Panc1 (cell line): Measurements from ENCODE around the gene CAMK4. TPM values are rescaled to one million over a fixed set of nuclear protein-coding genes. Genes with fewer than 3 reads are reported as not detected.

Source experiments
- ATAC-seq: fragments of 200-7000 bp; cut with Tn5 transposase; 2 replicates; pipeline ENCODE4 v1.9.1; 2020; ENCODE audit warnings: mild to moderate bottlenecking, moderate library complexity
- BruUV-seq: library from RNA; stranded (reverse); fragments of 400-500 nt; replicated peaks from 2 replicates; lab custom pipeline; 2021; lab: Mats Ljungman, UMichigan
- CTCF ChIA-PET: fragments of 300-600 bp; sonication (Branson Sonifier 250); formaldehyde crosslinking; loops from one replicate; lab custom pipeline; 2022; ENCODE audit warnings: antibody characterized with exemption; lab: Charles Lee
- POLR2A ChIA-PET: fragments of 300-600 bp; sonication (Branson Sonifier 250); formaldehyde crosslinking; loops from one replicate; lab custom pipeline; 2022; ENCODE audit warnings: antibody characterized with exemption; lab: Charles Lee
- DNase-seq: peaks from one replicate; pipeline ENCODE4 v3.0.0-alpha.2; 2010; ENCODE audit warnings: low read depth, low spot score
- H3K27ac ChIP-seq: 2 replicates; pipeline ENCODE4 v1.5.1; 2011; ENCODE audit warnings: mild to moderate bottlenecking, low read length, inconsistent platforms
- H3K27me3 ChIP-seq: fragments of 200-500 bp; sonication (Bioruptor generic); 2 replicates; pipeline ENCODE4 v1.6.0; 2014; ENCODE audit warnings: low read length, inconsistent platforms; ENCODE audit not compliant: control insufficient read depth, insufficient read depth
- H3K36me3 ChIP-seq: fragments of 200-500 bp; sonication (Bioruptor generic); 2 replicates; pipeline ENCODE4 v1.5.1; 2014; ENCODE audit warnings: inconsistent platforms, mild to moderate bottlenecking, low read length, moderate library complexity; ENCODE audit not compliant: control insufficient read depth, insufficient read depth
- H3K4me1 ChIP-seq: 2 replicates; pipeline ENCODE4 v1.5.1; 2011; ENCODE audit warnings: inconsistent platforms, mild to moderate bottlenecking, low read length, moderate library complexity; ENCODE audit not compliant: control insufficient read depth, insufficient read depth
- H3K4me3 ChIP-seq, 2 experiments: 2 replicates each; pipeline ENCODE4 v1.5.1; 2011 to 2012; ENCODE audit warnings: low read depth in 2 of 2, low read length in 2 of 2, mild to moderate bottlenecking in 2 of 2, inconsistent platforms in 1 of 2, moderate library complexity in 1 of 2
- H3K9me3 ChIP-seq: fragments of 200-500 bp; sonication (Bioruptor generic); 2 replicates; pipeline ENCODE4 v1.5.1; 2014; ENCODE audit warnings: low read depth, mild to moderate bottlenecking, inconsistent platforms, low read length, moderate library complexity; ENCODE audit not compliant: control insufficient read depth, insufficient read depth
- POLR2AphosphoS5 ChIP-seq: IDR thresholded peaks from 2 replicates; pipeline ENCODE4 v1.6.1; 2012; ENCODE audit warnings: mild to moderate bottlenecking, low read depth, low read length, moderate library complexity
- SIN3A ChIP-seq: IDR thresholded peaks from 2 replicates; pipeline ENCODE4 v1.6.1; 2012; ENCODE audit warnings: low read depth, mild to moderate bottlenecking, low read length, moderate library complexity, borderline replicate concordance; ENCODE audit not compliant: insufficient read depth
- TCF7L2 ChIP-seq: IDR thresholded peaks from 2 replicates; pipeline ENCODE4 v1.6.1; 2011; ENCODE audit warnings: mild to moderate bottlenecking, low read depth, low read length, inconsistent platforms
- in situ Hi-C: cut with HindIII; loops from 2 replicates; pipeline ENCODE4 v1.10.0; 2016; ENCODE audit warnings: low sequenced_read_pairs, low pct_unique_long_range_greater_than_20kb
- intact Hi-C: fragments of 100-400 bp; cut with micrococcal nuclease; formaldehyde crosslinking; loops from one replicate; pipeline ENCODE4 v1.10.0; 2022; ENCODE audit not compliant: unreplicated experiment
- total RNA-seq: library from RNA; stranded (reverse); gene quantifications from one replicate; pipeline ENCODE4 v1.2.1, GENCODE V29; 2021; ENCODE audit not compliant: unreplicated experiment
- TF ChIP-seq, protein P1 (sequence below), 2 experiments: IDR thresholded peaks; 2 replicates each; pipeline ENCODE4 v1.6.1; 2011 to 2012; ENCODE audit warnings: low read depth in 2 of 2, control low read depth in 1 of 2, low read length in 1 of 2, mild to moderate bottlenecking in 1 of 2, moderate library complexity in 1 of 2; ENCODE audit not compliant: insufficient read depth in 1 of 2
- TF ChIP-seq, protein P2 (sequence below): fragments of 450-650 bp; IDR thresholded peaks from 2 replicates; pipeline ENCODE4 v1.5.1; 2017; ENCODE audit warnings: mild to moderate bottlenecking

CAMK4 gene
- total RNA-seq, 1 experiment from 2014 or later: 0.39 TPM

- Histone ChIP-seq H3K4me1 (no peaks in the 10 kb centered on the region), H3K9me3 (no peaks in the 10 kb centered on the region), H3K36me3 (no peaks in the 10 kb centered on the region), H3K4me3 (no peak overlapping the region), H3K27me3 (no peaks in the 10 kb centered on the region), H3K27ac (no peak overlapping the region)
- no peak for ATAC-seq
- no peak for DNase-seq
- ChIA-PET POLR2A (no interaction called here), CTCF (no interaction called here)
- in situ Hi-C loops: no loop called here
- intact Hi-C loops: no loop called here
- TF ChIP-seq POLR2AphosphoS5 (no peak), TCF7L2 (no peak), SIN3A (no peak)
- TF ChIP-seq, protein P1, sequence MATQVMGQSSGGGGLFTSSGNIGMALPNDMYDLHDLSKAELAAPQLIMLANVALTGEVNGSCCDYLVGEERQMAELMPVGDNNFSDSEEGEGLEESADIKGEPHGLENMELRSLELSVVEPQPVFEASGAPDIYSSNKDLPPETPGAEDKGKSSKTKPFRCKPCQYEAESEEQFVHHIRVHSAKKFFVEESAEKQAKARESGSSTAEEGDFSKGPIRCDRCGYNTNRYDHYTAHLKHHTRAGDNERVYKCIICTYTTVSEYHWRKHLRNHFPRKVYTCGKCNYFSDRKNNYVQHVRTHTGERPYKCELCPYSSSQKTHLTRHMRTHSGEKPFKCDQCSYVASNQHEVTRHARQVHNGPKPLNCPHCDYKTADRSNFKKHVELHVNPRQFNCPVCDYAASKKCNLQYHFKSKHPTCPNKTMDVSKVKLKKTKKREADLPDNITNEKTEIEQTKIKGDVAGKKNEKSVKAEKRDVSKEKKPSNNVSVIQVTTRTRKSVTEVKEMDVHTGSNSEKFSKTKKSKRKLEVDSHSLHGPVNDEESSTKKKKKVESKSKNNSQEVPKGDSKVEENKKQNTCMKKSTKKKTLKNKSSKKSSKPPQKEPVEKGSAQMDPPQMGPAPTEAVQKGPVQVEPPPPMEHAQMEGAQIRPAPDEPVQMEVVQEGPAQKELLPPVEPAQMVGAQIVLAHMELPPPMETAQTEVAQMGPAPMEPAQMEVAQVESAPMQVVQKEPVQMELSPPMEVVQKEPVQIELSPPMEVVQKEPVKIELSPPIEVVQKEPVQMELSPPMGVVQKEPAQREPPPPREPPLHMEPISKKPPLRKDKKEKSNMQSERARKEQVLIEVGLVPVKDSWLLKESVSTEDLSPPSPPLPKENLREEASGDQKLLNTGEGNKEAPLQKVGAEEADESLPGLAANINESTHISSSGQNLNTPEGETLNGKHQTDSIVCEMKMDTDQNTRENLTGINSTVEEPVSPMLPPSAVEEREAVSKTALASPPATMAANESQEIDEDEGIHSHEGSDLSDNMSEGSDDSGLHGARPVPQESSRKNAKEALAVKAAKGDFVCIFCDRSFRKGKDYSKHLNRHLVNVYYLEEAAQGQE (IDR thresholded peaks at IDR 0.05; ENCODE audit: insufficient read depth in 1 of 2, low read depth in 2 of 2, low read length in 1 of 2): no peak
- no TSS peak for BruUV-seq
Measured at GRCh38 chr5:111434800-111435199, 210.6 kb downstream of the CAMK4 start.

GRCh38 chr5:111439473-111440075 lies 215.4 kb downstream of the CAMK4 start:
- POLR2A ChIA-PET: no interaction called here
- BruUV-seq: no TSS peak
- ATAC-seq (no peak), DNase-seq (no peak)
- Histone ChIP-seq H3K9me3 (no peaks in the 10 kb centered on the region), H3K4me3 (no peak overlapping the region), H3K27me3 (no peaks in the 10 kb centered on the region), H3K36me3 (no peaks in the 10 kb centered on the region), H3K27ac (no peak overlapping the region), H3K4me1 (no peaks in the 10 kb centered on the region)
- CTCF ChIA-PET: no interaction called here
- TF ChIP-seq TCF7L2 (no peak), POLR2AphosphoS5 (no peak), SIN3A (no peak)
- TF ChIP-seq, protein P2, sequence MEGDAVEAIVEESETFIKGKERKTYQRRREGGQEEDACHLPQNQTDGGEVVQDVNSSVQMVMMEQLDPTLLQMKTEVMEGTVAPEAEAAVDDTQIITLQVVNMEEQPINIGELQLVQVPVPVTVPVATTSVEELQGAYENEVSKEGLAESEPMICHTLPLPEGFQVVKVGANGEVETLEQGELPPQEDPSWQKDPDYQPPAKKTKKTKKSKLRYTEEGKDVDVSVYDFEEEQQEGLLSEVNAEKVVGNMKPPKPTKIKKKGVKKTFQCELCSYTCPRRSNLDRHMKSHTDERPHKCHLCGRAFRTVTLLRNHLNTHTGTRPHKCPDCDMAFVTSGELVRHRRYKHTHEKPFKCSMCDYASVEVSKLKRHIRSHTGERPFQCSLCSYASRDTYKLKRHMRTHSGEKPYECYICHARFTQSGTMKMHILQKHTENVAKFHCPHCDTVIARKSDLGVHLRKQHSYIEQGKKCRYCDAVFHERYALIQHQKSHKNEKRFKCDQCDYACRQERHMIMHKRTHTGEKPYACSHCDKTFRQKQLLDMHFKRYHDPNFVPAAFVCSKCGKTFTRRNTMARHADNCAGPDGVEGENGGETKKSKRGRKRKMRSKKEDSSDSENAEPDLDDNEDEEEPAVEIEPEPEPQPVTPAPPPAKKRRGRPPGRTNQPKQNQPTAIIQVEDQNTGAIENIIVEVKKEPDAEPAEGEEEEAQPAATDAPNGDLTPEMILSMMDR: no peak
- TF ChIP-seq, protein P1 (IDR thresholded peaks at IDR 0.05; ENCODE audit: insufficient read depth in 1 of 2, low read depth in 2 of 2, low read length in 1 of 2): no peak
- intact Hi-C loops: no loop called here
- in situ Hi-C loops: no loop called here
